Neural crest cell (in vitro differentiated cells): ENCODE measurements around the gene AKAP3. TPM values are rescaled to one million over a fixed set of nuclear protein-coding genes. Genes with fewer than 3 reads are reported as not detected.

Experiments
- DNase-seq: peaks from one replicate; pipeline ENCODE4 v3.0.0; 2021; ENCODE audit warnings: low read depth, mixed read lengths, low spot score
- H3K27ac Mint-ChIP-seq: one replicate; pipeline ENCODE4 v1.8.0; 2021; ENCODE audit warnings: mild to moderate bottlenecking, mixed read lengths; ENCODE audit not compliant: unreplicated experiment
- H3K27me3 Mint-ChIP-seq: 2 replicates; pipeline ENCODE4 v1.8.0; 2021; ENCODE audit warnings: low read depth, mild to moderate bottlenecking, mixed read lengths
- H3K36me3 Mint-ChIP-seq: 2 replicates; pipeline ENCODE4 v1.8.0; 2021; ENCODE audit warnings: low read depth, mild to moderate bottlenecking, mixed read lengths
- H3K4me1 Mint-ChIP-seq: 2 replicates; pipeline ENCODE4 v1.8.0; 2021; ENCODE audit warnings: mixed read lengths
- H3K4me3 Mint-ChIP-seq: one replicate; pipeline ENCODE4 v1.8.0; 2021; ENCODE audit warnings: mild to moderate bottlenecking, mixed read lengths
- H3K9me3 Mint-ChIP-seq: 2 replicates; pipeline ENCODE4 v1.8.0; 2021; ENCODE audit warnings: mixed read lengths
- total RNA-seq: library from RNA; stranded (reverse); gene quantifications from 2 replicates; pipeline ENCODE4 v1.2.1, GENCODE V29; 2021
- TF ChIP-seq, protein P1 (sequence below): fragments of 200-600 bp; sonication (generic); conservative IDR thresholded peaks from 2 replicates; pipeline ENCODE4 v1.5.0; 2021; ENCODE audit warnings: antibody characterized with exemption, mild to moderate bottlenecking

Gene AKAP3
- total RNA-seq, 1 donor from 2014 or later: 2.8 TPM

- H3K9me3 Mint-ChIP-seq: no peaks in the 10 kb centered on the region
- H3K4me1 Mint-ChIP-seq: peaks cover 25% of the 10 kb centered on the region
- no peak overlapping the region for H3K4me3 Mint-ChIP-seq
- no peaks in the 10 kb centered on the region for H3K36me3 Mint-ChIP-seq
- no peak for DNase-seq
- TF ChIP-seq, protein P1, sequence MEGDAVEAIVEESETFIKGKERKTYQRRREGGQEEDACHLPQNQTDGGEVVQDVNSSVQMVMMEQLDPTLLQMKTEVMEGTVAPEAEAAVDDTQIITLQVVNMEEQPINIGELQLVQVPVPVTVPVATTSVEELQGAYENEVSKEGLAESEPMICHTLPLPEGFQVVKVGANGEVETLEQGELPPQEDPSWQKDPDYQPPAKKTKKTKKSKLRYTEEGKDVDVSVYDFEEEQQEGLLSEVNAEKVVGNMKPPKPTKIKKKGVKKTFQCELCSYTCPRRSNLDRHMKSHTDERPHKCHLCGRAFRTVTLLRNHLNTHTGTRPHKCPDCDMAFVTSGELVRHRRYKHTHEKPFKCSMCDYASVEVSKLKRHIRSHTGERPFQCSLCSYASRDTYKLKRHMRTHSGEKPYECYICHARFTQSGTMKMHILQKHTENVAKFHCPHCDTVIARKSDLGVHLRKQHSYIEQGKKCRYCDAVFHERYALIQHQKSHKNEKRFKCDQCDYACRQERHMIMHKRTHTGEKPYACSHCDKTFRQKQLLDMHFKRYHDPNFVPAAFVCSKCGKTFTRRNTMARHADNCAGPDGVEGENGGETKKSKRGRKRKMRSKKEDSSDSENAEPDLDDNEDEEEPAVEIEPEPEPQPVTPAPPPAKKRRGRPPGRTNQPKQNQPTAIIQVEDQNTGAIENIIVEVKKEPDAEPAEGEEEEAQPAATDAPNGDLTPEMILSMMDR: no peak
- H3K27ac Mint-ChIP-seq: no peak overlapping the region
- H3K27me3 Mint-ChIP-seq: peaks cover 24% of the 10 kb centered on the region
These were observed 44.9 kb downstream of the AKAP3 start for GRCh38 chr12:4603946-4604345.

DNA sequence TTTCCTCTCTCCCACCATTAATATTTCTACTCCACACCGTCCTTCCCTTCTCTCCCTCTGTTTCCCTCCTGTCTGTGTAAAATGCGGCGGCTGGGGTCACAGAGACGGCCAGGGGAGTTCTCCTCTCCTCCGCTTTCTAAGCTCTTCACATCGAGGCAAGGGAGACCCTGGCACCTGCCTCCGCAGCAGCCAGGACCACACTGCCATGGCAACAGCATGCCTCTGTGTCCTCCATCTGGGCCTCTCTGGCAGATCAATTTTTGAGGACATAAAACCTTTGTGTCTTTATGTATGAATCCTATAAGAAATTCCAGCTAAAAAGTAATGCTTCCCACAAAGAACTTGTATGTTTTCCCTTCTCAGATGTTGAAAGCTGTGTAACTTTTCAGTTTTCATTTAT lies 45.4 kb downstream of the AKAP3 start:
- Mint-ChIP-seq H3K36me3 (no peaks in the 10 kb centered on the region), H3K27me3 (peaks cover 24% of the 10 kb centered on the region)

GRCh38 chr12:4595881-4596280 lies 53.0 kb downstream of the AKAP3 start:
- Mint-ChIP-seq H3K27me3 (no peaks in the 10 kb centered on the region), H3K36me3 (no peaks in the 10 kb centered on the region), H3K9me3 (no peaks in the 10 kb centered on the region), H3K4me1 (peaks cover 7% of the 10 kb centered on the region), H3K27ac (no peak overlapping the region), H3K4me3 (no peak overlapping the region)
- DNase-seq: no peak
- TF ChIP-seq, protein P1: no peak

More for the DNA sequence above, 45.4 kb downstream of the AKAP3 start:
- H3K27ac Mint-ChIP-seq: no peak overlapping the region
- DNase-seq: no peak
- peaks cover 25% of the 10 kb centered on the region for H3K4me1 Mint-ChIP-seq
- H3K9me3 Mint-ChIP-seq: no peaks in the 10 kb centered on the region
- TF ChIP-seq, protein P1: no peak
- H3K4me3 Mint-ChIP-seq: no peak overlapping the region

DNA sequence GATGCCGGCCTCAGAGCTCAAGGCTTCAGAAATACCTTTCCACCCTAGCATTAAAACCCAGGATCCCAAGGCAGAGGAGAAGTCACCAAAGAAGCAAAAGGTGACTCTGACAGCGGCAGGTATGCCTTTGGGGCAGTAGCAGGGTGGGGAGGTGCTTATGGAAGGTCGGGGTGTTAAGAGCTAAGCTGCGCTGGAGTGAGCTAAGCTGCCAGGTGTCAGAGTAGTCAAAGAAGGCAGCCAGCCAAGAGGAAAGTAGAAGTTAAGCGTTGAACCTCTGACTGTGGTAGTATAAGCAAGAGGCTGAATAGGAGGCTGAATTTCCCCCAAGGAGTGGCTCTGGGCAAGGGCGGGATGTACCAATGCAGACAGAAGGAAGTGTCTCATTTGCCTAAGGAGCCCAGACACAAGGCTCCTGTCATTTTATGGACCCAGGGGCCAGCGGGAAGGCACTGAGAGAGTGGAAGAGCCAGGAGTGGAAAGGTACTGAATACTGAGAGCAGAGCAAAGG lies 57.6 kb downstream of the AKAP3 start:
- Mint-ChIP-seq H3K27ac (no peak overlapping the region), H3K27me3 (no peaks in the 10 kb centered on the region), H3K4me1 (peaks cover 12% of the 10 kb centered on the region), H3K9me3 (peaks cover 5% of the 10 kb centered on the region), H3K4me3 (no peak overlapping the region), H3K36me3 (peaks cover 2% of the 10 kb centered on the region)
- no peak for DNase-seq
- TF ChIP-seq, protein P1: no peak

DNA sequence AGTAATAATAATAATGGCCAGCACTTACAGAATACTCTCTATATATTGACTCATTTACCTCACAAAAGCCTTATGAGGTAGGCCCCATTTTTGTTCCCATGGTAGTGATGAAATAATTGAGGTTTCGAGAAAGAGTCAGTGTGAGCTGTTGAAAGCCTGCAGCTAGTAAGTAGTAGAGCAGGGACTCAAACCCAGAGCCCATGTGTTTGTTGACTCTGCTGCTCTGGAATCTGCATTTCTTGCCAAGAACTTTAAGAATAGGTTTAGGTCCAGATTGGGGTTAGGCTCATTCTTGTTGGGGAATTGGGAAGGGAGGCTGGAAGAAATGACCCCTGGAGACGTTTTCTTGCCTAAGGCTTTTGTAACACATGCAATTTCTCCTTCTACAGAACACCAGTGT lies 58.9 kb downstream of the AKAP3 start:
- Mint-ChIP-seq H3K4me3 (no peak overlapping the region), H3K27ac (no peak overlapping the region), H3K36me3 (peaks cover 2% of the 10 kb centered on the region), H3K27me3 (no peaks in the 10 kb centered on the region), H3K9me3 (peaks cover 5% of the 10 kb centered on the region), H3K4me1 (peaks cover 14% of the 10 kb centered on the region)
- TF ChIP-seq, protein P1: no peak
- DNase-seq: no peak
